ENCODE results near the gene ENPEP. TPM values are rescaled to one million over a fixed set of nuclear protein-coding genes. Genes with fewer than 3 reads are reported as not detected.

ENPEP gene
- total RNA-seq, 2 donors from 2014 or later, result 0.78 to 4.0 TPM

DNA sequence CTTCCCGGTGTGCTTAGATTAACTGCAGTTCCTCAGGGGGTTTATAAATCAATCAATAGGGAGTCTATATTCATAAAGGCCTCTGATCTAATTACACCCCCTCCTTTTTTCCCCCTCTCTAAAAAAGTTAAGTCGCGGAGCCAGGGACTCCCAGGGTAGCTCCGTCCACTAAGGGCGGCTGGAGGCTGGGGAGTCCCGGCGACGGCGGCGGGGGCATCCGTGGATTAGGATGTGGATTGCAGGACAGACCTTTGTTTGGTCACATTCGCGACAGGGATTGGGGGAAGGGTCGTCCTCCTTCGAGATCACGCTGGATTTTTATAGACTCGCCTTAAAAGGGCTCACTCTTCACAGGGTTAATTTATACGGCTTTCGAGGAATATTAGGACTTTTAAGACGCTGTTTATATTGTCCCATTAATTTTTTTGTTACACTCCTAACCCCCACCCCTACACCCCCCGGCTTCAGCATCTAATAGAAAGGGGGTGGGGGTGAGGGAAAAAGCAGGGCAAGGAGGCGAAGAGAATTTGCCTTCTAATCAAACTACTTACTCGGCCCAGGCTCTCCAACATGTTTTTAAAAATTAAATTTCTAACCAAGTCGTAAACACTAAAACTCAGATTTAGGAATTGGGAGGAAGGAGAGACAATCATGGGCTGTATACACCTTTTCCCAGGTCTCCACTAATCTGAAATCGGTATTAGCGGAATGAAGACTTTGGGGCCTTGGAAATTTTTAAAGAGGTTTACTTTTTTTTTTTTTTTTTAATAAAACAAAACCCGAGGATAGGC lies 138.4 kb downstream of the ENPEP start:
- Histone ChIP-seq H3K36me3 (replicated peaks in 1 of 2; ENCODE audit: insufficient read depth in 1 of 2, low read depth in 2 of 2) (no peaks in the 10 kb centered on the region), H3K4me3 (no peak overlapping the region), H3K4me1 (peaks cover 26% of the 10 kb centered on the region), H3K27me3 (peaks cover 3 to 65% of the 10 kb centered on the region in 2 donors), H3K27ac (no peak overlapping the region), H3K9me3 (peaks cover 0 to 2% (median 0%) of the 10 kb centered on the region in 3 donors)
- 11 to 15% methylated on average over 27 of the region's 27 CpGs for WGBS, 2 donors
- no peak for ATAC-seq
- TF ChIP-seq POLR2A (IDR thresholded peaks at IDR 0.05), result no peak
- TF ChIP-seq, protein P1, sequence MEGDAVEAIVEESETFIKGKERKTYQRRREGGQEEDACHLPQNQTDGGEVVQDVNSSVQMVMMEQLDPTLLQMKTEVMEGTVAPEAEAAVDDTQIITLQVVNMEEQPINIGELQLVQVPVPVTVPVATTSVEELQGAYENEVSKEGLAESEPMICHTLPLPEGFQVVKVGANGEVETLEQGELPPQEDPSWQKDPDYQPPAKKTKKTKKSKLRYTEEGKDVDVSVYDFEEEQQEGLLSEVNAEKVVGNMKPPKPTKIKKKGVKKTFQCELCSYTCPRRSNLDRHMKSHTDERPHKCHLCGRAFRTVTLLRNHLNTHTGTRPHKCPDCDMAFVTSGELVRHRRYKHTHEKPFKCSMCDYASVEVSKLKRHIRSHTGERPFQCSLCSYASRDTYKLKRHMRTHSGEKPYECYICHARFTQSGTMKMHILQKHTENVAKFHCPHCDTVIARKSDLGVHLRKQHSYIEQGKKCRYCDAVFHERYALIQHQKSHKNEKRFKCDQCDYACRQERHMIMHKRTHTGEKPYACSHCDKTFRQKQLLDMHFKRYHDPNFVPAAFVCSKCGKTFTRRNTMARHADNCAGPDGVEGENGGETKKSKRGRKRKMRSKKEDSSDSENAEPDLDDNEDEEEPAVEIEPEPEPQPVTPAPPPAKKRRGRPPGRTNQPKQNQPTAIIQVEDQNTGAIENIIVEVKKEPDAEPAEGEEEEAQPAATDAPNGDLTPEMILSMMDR (IDR thresholded peaks at IDR 0.05), result no peak
- DNase-seq, result no peak
- intact Hi-C loops (cut with DNase I), result no loop called here

Small RNA genes within 50 kb of the gene (small RNA-seq; reads per million reads assigned to genes)
- gene RF00494, result not detected

Other genes with a start within 250 kb of the ENPEP start
- gene PITX2, start 146.9 kb downstream of the ENPEP start, total RNA-seq, result not detected